HepG2 (cell line): ENCODE data around the gene IFITM10. TPM values are rescaled to one million over a fixed set of nuclear protein-coding genes. Genes with fewer than 3 reads are reported as not detected.

Experiments
- ATAC-seq: fragments of 200-7000 bp; cut with Tn5 transposase; 3 replicates; pipeline ENCODE4 v1.9.1; 2020; ENCODE audit warnings: mild to moderate bottlenecking, moderate library complexity
- BruUV-seq: library from RNA; stranded (reverse); fragments of 400-500 nt; replicated peaks from 2 replicates; lab custom pipeline; 2021; lab: Mats Ljungman, UMichigan
- CTCF ChIA-PET: fragments of 300-600 bp; formaldehyde crosslinking; extraction: SDS; loops from one replicate; lab custom pipeline; 2021; ENCODE audit warnings: low total read pairs, inconsistent platforms, low intra/inter-chr PET ratio; lab: Yijun Ruan, JAX
- POLR2A ChIA-PET: fragments of 350-600 bp; sonication (Branson Sonifier 250); formaldehyde crosslinking; loops from one replicate; lab custom pipeline; 2020; ENCODE audit warnings: antibody characterized with exemption, inconsistent platforms; lab: Yijun Ruan, JAX
- DNase-seq: peaks from one replicate; pipeline ENCODE4 v3.0.0-alpha.2; 2015; ENCODE audit warnings: low spot score
- FAIRE-seq: peaks from 3 replicates; lab custom pipeline; 2011; peaks lifted over from hg19 to GRCh38; lab: Jason Lieb, UNC
- H2AFZ ChIP-seq: one replicate; pipeline ENCODE4 v1.6.1; 2011; ENCODE audit warnings: low read length, inconsistent platforms
- H3K27ac ChIP-seq: fragments of 300-600 bp; 3 replicates; pipeline ENCODE4 v1.8.0; 2011; ENCODE audit warnings: mixed run types, mild to moderate bottlenecking, mixed read lengths, low read length, inconsistent platforms; ENCODE audit not compliant: insufficient read depth; ENCODE audit errors: extremely low read length
- H3K27me3 ChIP-seq, 2 experiments: fragments of 200-600 bp in 1 of 2; 2 replicates in 1 of 2; 3 replicates in 1 of 2; pipeline versions ENCODE4 v1.6.0 to v1.8.0; 2011; ENCODE audit warnings: low read length in 2 of 2, mild to moderate bottlenecking in 2 of 2, moderate library complexity in 2 of 2, inconsistent platforms in 1 of 2; ENCODE audit not compliant: insufficient read depth in 2 of 2, control insufficient read depth in 1 of 2
- H3K36me3 ChIP-seq, 2 experiments: fragments of 200-600 bp in 1 of 2; replicated peaks in 1 of 2; 2 replicates in 1 of 2; 3 replicates in 1 of 2; pipeline versions ENCODE4 v1.5.1 to v1.8.0; 2011; ENCODE audit warnings: low read length in 2 of 2, inconsistent platforms in 1 of 2; ENCODE audit not compliant: insufficient read depth in 2 of 2, control insufficient read depth in 1 of 2
- H3K4me1 ChIP-seq: 2 replicates; pipeline ENCODE4 v1.5.1; 2012; ENCODE audit warnings: low read length, inconsistent platforms; ENCODE audit not compliant: insufficient read depth
- H3K4me2 ChIP-seq: 2 replicates; pipeline ENCODE4 v1.6.0; 2011; ENCODE audit warnings: low read depth, low read length, inconsistent platforms
- H3K4me3 ChIP-seq, 3 experiments: fragments of 200-600 bp in 1 of 3; sonication (generic), shearing (Covaris generic) in 1 of 3; replicated peaks in 1 of 3; 2 replicates each; pipeline ENCODE4 v1.5.1; 2011 to 2016; ENCODE audit warnings: low read length in 3 of 3, inconsistent platforms in 2 of 3, low read depth in 2 of 3, mild to moderate bottlenecking in 2 of 3, control low read depth in 1 of 3, mixed read lengths in 1 of 3; ENCODE audit not compliant: insufficient read depth in 1 of 3
- H3K79me2 ChIP-seq: one replicate; pipeline ENCODE4 v1.6.1; 2011; ENCODE audit warnings: low read length, inconsistent platforms; ENCODE audit not compliant: insufficient read depth
- H3K9ac ChIP-seq: 2 replicates; pipeline ENCODE4 v1.6.0; 2011; ENCODE audit warnings: mild to moderate bottlenecking, low read depth, low read length, inconsistent platforms; ENCODE audit not compliant: insufficient read depth
- H3K9me3 ChIP-seq: 2 replicates; pipeline ENCODE4 v1.5.1; 2012; ENCODE audit warnings: mild to moderate bottlenecking, low read length
- H4K20me1 ChIP-seq: 2 replicates; pipeline ENCODE4 v1.6.0; 2011; ENCODE audit warnings: inconsistent platforms, mild to moderate bottlenecking, low read length, moderate library complexity; ENCODE audit not compliant: insufficient read depth
- KLF6 ChIP-seq: IDR thresholded peaks from 2 replicates; pipeline ENCODE4 v1.8.0; 2016; ENCODE audit warnings: missing biosample characterization, missing genetic modification reagents
- ONECUT2 ChIP-seq: sonication (generic); formaldehyde crosslinking; IDR thresholded peaks from 2 replicates; pipeline ENCODE4 v1.4.0; 2020; ENCODE audit warnings: missing genetic modification reagents
- RFXAP ChIP-seq: sonication (generic); formaldehyde crosslinking; IDR thresholded peaks from 2 replicates; pipeline ENCODE4 v1.4.0; 2020; ENCODE audit warnings: missing genetic modification reagents, borderline replicate concordance
- SP140L ChIP-seq: sonication (generic); formaldehyde crosslinking; IDR thresholded peaks from 2 replicates; pipeline ENCODE4 v1.4.0; 2020; ENCODE audit warnings: missing genetic modification reagents, borderline replicate concordance
- ZNF256 ChIP-seq: sonication (generic); formaldehyde crosslinking; conservative IDR thresholded peaks from 2 replicates; pipeline ENCODE4 v1.4.0; 2020; ENCODE audit warnings: missing genetic modification reagents
- WGBS: methylation state at CpG from one replicate; pipeline ENCODE4 v1.1.6; 2017; ENCODE audit warnings: low lambda C conversion rate; 5-methylcytosine and 5-hydroxymethylcytosine counted together
- in situ Hi-C: cut with HindIII; loops from 2 replicates; pipeline ENCODE4 v1.10.0; 2017; ENCODE audit warnings: low pct_unique_long_range_greater_than_20kb; ENCODE audit not compliant: extremely low pct_ligation_motif_present
- intact Hi-C: fragments of 100-400 bp; cut with micrococcal nuclease; formaldehyde crosslinking; loops from one replicate; pipeline ENCODE4 v1.10.0; 2022; ENCODE audit not compliant: unreplicated experiment
- polyA plus RNA-seq, 8 experiments: library from polyadenylated mRNA; depleted of rRNA in 3 of 8; stranded (reverse) in 7 of 8; unstranded in 1 of 8; fragments of >200 nt; fragmentation: Illumina TruSeq in 4 of 8; extraction: Trizol in 4 of 8; gene quantifications; 2 replicates each; pipeline versions ENCODE4 v1.2.1 to v1.2.3, GENCODE V29; 2011 to 2016; ENCODE audit warnings: low read depth in 4 of 8, missing spikeins in 1 of 8, mixed read lengths in 1 of 8; ENCODE audit not compliant: insufficient read depth in 1 of 8
- total RNA-seq, 5 experiments: library from RNA; depleted of rRNA; stranded (reverse); fragments of >200 nt; fragmentation: Illumina TruSeq; extraction: Trizol; gene quantifications; 2 replicates each; pipeline ENCODE4 v1.2.3, GENCODE V29; 2016; ENCODE audit warnings: low read depth in 1 of 5
- TF ChIP-seq, protein P1 (sequence below): sonication (generic); formaldehyde crosslinking; IDR thresholded peaks from 2 replicates; pipeline ENCODE4 v1.4.0; 2020; ENCODE audit warnings: missing genetic modification reagents
- TF ChIP-seq, protein P2 (sequence below): sonication (generic); formaldehyde crosslinking; IDR thresholded peaks from 2 replicates; pipeline ENCODE4 v1.4.0; 2020; ENCODE audit warnings: missing genetic modification reagents, borderline replicate concordance
- TF ChIP-seq, protein P3 (sequence below): sonication (generic); formaldehyde crosslinking; IDR thresholded peaks from 2 replicates; pipeline ENCODE4 v1.4.0; 2020; ENCODE audit warnings: mild to moderate bottlenecking, missing genetic modification reagents
- TF ChIP-seq, protein P4 (sequence below): IDR thresholded peaks from 2 replicates; pipeline ENCODE4 v1.6.1; 2018; ENCODE audit warnings: missing genetic modification reagents
- TF ChIP-seq, protein P5 (sequence below): IDR thresholded peaks from 2 replicates; pipeline ENCODE4 v1.6.1; 2016; ENCODE audit warnings: mild to moderate bottlenecking, missing biosample characterization, missing genetic modification reagents

The IFITM10 gene
- total and polyA plus RNA-seq, 2 of the 13 experiments (the other 11 are each of a cell fraction or from before 2014, with no cell fraction given), result 0.09 to 0.13 TPM

DNA sequence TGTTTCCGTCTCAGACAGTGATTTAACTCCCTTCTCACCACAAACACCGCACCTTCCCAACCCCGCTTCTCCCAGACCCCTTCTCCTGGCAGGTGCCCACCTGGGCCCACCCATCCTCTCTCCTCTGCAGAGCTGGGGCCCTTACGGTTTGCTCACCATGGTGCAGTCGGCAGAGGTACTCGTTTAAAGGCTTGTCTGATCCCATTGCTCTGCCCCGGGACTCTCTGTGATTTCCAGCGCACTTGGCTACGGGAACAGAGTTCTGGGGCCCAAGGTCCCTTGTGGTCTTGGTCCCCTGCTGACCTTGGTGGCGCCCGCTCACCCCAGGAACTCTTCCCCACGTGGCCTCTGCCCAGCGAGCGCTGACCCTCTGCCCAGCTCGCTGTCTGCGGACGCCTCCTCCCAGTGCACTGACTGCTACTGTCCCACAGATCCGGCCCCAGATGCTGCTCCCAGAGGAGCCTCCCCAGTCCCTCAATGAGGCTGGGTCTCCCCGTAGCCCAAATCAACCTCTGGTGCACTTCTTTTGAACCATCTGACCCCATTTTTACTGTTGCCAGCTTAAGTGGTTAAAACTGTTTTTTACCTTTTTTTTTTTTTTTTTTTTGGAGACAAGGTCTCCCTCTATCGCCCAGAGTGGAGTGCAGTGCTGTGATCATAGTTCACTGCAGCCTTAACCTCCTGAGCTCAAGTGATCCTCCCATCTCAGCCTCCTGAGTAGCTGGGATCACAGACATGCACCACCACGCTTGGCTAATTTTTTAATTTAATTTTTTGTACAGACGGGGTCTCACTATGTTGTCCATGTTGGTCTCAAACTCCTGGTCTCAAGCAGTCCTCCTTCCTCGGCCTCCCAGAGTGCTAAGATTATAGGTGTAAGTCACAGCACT, 34.6 kb upstream of the IFITM10 start (continued):
- TF ChIP-seq RFXAP (CRISPR knock-in tag) (no peak), KLF6 (CRISPR knock-in tag) (no peak)
- TF ChIP-seq, protein P1, sequence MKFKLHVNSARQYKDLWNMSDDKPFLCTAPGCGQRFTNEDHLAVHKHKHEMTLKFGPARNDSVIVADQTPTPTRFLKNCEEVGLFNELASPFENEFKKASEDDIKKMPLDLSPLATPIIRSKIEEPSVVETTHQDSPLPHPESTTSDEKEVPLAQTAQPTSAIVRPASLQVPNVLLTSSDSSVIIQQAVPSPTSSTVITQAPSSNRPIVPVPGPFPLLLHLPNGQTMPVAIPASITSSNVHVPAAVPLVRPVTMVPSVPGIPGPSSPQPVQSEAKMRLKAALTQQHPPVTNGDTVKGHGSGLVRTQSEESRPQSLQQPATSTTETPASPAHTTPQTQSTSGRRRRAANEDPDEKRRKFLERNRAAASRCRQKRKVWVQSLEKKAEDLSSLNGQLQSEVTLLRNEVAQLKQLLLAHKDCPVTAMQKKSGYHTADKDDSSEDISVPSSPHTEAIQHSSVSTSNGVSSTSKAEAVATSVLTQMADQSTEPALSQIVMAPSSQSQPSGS, result no peak

DNA sequence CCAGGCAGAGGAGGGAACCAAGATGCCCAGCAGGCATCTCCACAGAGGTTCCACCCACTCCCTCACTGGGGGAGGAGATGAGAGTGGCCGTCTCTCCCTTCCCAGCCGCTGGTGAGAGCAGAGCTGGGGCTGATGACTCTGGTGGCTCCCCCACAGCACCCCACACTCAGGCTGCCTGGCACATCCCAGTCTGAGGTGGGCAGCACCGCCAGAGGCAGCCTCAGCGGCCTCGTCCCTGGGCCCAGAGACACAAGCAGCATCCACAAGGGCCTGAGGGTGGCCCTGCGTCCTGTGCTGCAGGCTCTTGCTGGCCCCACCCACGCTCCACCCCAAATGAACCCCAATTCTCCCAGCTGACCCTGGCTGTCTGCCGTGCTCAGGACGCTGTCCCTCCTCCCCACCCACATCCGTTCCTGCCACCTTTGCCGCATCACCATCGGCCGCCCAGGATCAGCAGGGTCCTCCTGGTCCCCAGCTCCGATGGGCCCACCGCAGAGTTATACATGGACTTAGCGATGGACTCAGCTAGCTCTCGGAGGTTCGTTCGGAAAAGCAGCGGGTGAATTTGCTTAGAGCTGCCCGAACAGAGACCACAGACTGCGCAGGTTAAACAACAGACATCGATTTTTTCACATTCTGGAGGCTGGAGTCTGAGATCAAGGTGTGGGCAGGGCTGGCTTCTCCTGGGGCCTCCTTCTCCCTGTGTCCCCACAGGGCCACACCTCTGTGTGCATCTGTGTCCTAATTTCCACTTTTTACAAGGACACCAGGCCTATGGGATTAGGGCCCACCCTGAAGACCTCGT, 33.5 kb upstream of the IFITM10 start:
- peak; percentile 81 for ATAC-seq
- Histone ChIP-seq H4K20me1 (no peaks in the 10 kb centered on the region), H2AFZ (no peak overlapping the region), H3K9ac (no peak overlapping the region), H3K9me3 (no peaks in the 10 kb centered on the region), H3K79me2 (no peaks in the 10 kb centered on the region), H3K4me1 (peaks cover 27% of the 10 kb centered on the region), H3K36me3 (no peaks in the 10 kb centered on the region), H3K4me2 (peak overlapping the region; percentile 56), H3K27me3 (peaks cover 15 to 69% of the 10 kb centered on the region in 2 experiments), H3K27ac (no peak overlapping the region), H3K4me3 (no peak overlapping the region; a peak in 1 of 6 replicates)
- intact Hi-C loops (no loop called here), in situ Hi-C loops (no loop called here)
- ChIA-PET CTCF (no interaction called here), POLR2A (interaction anchor here (0.8 kb wide), 1 partner anchor 22 kb away, joined by 3 read pairs; no protein-coding TSS in a partner anchor)
- no TSS peak for BruUV-seq
- no peak for DNase-seq
- 5% methylated on average over 4 of the region's 24 CpGs for WGBS
- FAIRE-seq, result no peak
- TF ChIP-seq, protein P2, sequence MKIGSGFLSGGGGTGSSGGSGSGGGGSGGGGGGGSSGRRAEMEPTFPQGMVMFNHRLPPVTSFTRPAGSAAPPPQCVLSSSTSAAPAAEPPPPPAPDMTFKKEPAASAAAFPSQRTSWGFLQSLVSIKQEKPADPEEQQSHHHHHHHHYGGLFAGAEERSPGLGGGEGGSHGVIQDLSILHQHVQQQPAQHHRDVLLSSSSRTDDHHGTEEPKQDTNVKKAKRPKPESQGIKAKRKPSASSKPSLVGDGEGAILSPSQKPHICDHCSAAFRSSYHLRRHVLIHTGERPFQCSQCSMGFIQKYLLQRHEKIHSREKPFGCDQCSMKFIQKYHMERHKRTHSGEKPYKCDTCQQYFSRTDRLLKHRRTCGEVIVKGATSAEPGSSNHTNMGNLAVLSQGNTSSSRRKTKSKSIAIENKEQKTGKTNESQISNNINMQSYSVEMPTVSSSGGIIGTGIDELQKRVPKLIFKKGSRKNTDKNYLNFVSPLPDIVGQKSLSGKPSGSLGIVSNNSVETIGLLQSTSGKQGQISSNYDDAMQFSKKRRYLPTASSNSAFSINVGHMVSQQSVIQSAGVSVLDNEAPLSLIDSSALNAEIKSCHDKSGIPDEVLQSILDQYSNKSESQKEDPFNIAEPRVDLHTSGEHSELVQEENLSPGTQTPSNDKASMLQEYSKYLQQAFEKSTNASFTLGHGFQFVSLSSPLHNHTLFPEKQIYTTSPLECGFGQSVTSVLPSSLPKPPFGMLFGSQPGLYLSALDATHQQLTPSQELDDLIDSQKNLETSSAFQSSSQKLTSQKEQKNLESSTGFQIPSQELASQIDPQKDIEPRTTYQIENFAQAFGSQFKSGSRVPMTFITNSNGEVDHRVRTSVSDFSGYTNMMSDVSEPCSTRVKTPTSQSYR (CRISPR knock-in tag), result no peak
- TF ChIP-seq, protein P3, sequence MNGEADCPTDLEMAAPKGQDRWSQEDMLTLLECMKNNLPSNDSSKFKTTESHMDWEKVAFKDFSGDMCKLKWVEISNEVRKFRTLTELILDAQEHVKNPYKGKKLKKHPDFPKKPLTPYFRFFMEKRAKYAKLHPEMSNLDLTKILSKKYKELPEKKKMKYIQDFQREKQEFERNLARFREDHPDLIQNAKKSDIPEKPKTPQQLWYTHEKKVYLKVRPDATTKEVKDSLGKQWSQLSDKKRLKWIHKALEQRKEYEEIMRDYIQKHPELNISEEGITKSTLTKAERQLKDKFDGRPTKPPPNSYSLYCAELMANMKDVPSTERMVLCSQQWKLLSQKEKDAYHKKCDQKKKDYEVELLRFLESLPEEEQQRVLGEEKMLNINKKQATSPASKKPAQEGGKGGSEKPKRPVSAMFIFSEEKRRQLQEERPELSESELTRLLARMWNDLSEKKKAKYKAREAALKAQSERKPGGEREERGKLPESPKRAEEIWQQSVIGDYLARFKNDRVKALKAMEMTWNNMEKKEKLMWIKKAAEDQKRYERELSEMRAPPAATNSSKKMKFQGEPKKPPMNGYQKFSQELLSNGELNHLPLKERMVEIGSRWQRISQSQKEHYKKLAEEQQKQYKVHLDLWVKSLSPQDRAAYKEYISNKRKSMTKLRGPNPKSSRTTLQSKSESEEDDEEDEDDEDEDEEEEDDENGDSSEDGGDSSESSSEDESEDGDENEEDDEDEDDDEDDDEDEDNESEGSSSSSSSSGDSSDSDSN (CRISPR knock-in tag), result peak; percentile 42; the same call in 1 of the 2 replicates
- no peak for TF ChIP-seq SP140L (CRISPR knock-in tag)
- TF ChIP-seq ZNF256 (CRISPR knock-in tag), result no peak
- TF ChIP-seq, protein P4, sequence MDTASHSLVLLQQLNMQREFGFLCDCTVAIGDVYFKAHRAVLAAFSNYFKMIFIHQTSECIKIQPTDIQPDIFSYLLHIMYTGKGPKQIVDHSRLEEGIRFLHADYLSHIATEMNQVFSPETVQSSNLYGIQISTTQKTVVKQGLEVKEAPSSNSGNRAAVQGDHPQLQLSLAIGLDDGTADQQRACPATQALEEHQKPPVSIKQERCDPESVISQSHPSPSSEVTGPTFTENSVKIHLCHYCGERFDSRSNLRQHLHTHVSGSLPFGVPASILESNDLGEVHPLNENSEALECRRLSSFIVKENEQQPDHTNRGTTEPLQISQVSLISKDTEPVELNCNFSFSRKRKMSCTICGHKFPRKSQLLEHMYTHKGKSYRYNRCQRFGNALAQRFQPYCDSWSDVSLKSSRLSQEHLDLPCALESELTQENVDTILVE (CRISPR knock-in tag), result no peak
- TF ChIP-seq, protein P5, sequence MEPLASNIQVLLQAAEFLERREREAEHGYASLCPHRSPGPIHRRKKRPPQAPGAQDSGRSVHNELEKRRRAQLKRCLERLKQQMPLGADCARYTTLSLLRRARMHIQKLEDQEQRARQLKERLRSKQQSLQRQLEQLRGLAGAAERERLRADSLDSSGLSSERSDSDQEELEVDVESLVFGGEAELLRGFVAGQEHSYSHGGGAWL (CRISPR knock-in tag), result no peak
- peak; percentile 95 for TF ChIP-seq ONECUT2 (CRISPR knock-in tag)
